Measurements from ENCODE around the gene MCF2L2. TPM values are rescaled to one million over a fixed set of nuclear protein-coding genes. Genes with fewer than 3 reads are reported as not detected.

MCF2L2 gene
- total and polyA plus RNA-seq, 9 of the 15 experiments (the other 6 are each of a cell fraction or from before 2014, with no cell fraction given) = 0.56 to 4.2 (median 3.0) TPM

DNA sequence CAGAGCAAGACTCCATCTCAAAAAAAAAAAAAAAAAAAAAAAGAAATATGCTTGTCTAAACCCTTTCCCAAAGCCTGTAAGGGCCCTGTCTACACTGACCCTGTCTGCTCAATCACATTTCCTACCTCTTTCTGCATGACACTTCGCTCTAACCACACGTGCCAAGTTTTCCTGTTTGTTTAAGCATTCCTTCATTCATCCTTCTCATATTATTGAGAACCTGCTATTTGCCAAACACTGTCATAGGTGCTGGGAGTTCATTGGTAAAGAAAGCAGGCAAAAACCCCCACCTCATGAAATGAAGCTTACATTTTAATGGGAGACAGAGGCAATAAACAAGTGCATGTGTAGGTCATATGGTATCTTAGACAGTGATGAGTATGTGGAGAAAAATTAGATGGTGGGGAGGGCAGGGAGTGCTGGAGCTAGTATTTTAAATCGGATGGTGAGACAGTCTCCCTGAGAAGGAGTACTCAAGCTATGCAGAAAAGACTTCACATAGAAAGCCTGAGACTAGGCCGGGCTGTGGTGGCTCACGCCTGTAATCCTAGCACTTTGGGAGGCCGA is 127.3 kb downstream of the MCF2L2 start (continued):
- TF ChIP-seq, protein P1, sequence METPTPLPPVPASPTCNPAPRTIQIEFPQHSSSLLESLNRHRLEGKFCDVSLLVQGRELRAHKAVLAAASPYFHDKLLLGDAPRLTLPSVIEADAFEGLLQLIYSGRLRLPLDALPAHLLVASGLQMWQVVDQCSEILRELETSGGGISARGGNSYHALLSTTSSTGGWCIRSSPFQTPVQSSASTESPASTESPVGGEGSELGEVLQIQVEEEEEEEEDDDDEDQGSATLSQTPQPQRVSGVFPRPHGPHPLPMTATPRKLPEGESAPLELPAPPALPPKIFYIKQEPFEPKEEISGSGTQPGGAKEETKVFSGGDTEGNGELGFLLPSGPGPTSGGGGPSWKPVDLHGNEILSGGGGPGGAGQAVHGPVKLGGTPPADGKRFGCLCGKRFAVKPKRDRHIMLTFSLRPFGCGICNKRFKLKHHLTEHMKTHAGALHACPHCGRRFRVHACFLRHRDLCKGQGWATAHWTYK (CRISPR knock-in tag; IDR thresholded peaks at IDR 0.05) = no peak
- TF ChIP-seq, protein P2, sequence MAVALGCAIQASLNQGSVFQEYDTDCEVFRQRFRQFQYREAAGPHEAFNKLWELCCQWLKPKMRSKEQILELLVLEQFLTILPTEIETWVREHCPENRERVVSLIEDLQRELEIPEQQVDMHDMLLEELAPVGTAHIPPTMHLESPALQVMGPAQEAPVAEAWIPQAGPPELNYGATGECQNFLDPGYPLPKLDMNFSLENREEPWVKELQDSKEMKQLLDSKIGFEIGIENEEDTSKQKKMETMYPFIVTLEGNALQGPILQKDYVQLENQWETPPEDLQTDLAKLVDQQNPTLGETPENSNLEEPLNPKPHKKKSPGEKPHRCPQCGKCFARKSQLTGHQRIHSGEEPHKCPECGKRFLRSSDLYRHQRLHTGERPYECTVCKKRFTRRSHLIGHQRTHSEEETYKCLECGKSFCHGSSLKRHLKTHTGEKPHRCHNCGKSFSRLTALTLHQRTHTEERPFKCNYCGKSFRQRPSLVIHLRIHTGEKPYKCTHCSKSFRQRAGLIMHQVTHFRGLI (CRISPR knock-in tag; IDR thresholded peaks at IDR 0.05) = no peak
- no peak for TF ChIP-seq NFE2 (IDR thresholded peaks at IDR 0.05; ENCODE audit: low read depth)
- TF ChIP-seq SIN3A (IDR thresholded peaks at IDR 0.05; ENCODE audit: borderline replicate concordance in 2 of 2, control insufficient read depth in 1 of 2, low read depth in 2 of 2, low read length in 2 of 2) = no peak
- no peak for TF ChIP-seq TOE1 (IDR thresholded peaks at IDR 0.05; ENCODE audit: borderline replicate concordance)
- TF ChIP-seq TOE1 (CRISPR knock-in tag; IDR thresholded peaks at IDR 0.05; ENCODE audit: borderline replicate concordance, low read depth) = no peak
- TF ChIP-seq ZNF140 (CRISPR knock-in tag; IDR thresholded peaks at IDR 0.05) = no peak

DNA sequence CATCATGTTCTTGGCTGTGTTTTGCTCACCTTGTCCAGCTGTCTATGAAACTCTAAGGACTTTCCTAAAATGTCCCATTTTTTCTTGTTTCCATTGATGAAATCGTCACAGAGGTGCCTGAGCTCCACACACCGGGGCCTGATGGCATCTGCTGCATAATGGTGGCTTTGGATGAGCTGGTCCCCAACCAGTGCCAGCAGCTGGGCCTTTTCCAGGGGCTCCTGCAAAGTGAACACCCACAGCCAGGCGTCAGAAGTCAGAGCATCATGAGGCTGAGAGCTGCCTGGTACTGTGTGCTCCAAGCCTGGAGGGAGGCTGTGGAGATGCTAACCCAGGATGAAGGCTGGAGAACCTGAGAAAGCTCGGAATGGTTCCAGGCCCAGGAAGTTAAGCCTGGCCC is 128.4 kb downstream of the MCF2L2 start:
- intact Hi-C loops (cut with micrococcal nuclease) = no loop called here
- CTCF ChIA-PET (ENCODE audit: low intra/inter-chr PET ratio) = no interaction called here
- POLR2A ChIA-PET = interaction anchor here (1.9 to 2.0 kb wide), 2 partner anchors 10 to 12 kb away, joined by 9 to 15 read pairs; no protein-coding TSS in a partner anchor
- TF ChIP-seq SMAD4 (CRISPR knock-in tag; conservative IDR thresholded peaks at IDR 0.05) (no peak), NCOA6 (IDR thresholded peaks at IDR 0.05) (no peak), ZNF41 (CRISPR knock-in tag; conservative IDR thresholded peaks at IDR 0.05) (no peak), CBX8 (IDR thresholded peaks at IDR 0.05; ENCODE audit: borderline replicate concordance, extremely low read depth, low read depth, low read length, poor library complexity, severe bottlenecking) (no peak), XRCC5 (IDR thresholded peaks at IDR 0.05; ENCODE audit: low read depth, low read length) (no peak), TAF1 (IDR thresholded peaks at IDR 0.05; ENCODE audit: control insufficient read depth, extremely low read depth, insufficient read depth, low read length, severe bottlenecking) (no peak), NCOA4 (IDR thresholded peaks at IDR 0.05; ENCODE audit: partially characterized antibody) (no peak)
- TF ChIP-seq, protein P3, sequence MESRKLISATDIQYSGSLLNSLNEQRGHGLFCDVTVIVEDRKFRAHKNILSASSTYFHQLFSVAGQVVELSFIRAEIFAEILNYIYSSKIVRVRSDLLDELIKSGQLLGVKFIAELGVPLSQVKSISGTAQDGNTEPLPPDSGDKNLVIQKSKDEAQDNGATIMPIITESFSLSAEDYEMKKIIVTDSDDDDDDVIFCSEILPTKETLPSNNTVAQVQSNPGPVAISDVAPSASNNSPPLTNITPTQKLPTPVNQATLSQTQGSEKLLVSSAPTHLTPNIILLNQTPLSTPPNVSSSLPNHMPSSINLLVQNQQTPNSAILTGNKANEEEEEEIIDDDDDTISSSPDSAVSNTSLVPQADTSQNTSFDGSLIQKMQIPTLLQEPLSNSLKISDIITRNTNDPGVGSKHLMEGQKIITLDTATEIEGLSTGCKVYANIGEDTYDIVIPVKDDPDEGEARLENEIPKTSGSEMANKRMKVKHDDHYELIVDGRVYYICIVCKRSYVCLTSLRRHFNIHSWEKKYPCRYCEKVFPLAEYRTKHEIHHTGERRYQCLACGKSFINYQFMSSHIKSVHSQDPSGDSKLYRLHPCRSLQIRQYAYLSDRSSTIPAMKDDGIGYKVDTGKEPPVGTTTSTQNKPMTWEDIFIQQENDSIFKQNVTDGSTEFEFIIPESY (CRISPR knock-in tag; IDR thresholded peaks at IDR 0.05) = no peak

More for the DNA sequence above, 128.4 kb downstream of the MCF2L2 start:
- Histone ChIP-seq H3K9me1 (ENCODE audit: control insufficient read depth, insufficient read depth, low read length) (no peaks in the 10 kb centered on the region), H3K9ac (ENCODE audit: insufficient read depth in 1 of 2, low read depth in 2 of 2, low read length in 2 of 2) (no peak overlapping the region), H3K4me1 (replicated peaks in 1 of 2; ENCODE audit: control insufficient read depth in 2 of 2, insufficient read depth in 2 of 2, low read length in 2 of 2) (peaks cover 6 to 8% of the 10 kb centered on the region in 2 experiments; a peak in 2 of 5 replicates), H3K4me2 (ENCODE audit: insufficient read depth, low read length) (no peak overlapping the region), H3K36me3 (ENCODE audit: control insufficient read depth, insufficient read depth, low read length) (peaks cover 16% of the 10 kb centered on the region; the same call in 2 of the 3 replicates), H2AFZ (ENCODE audit: low read depth, low read length) (no peak overlapping the region), H3K27me3 (ENCODE audit: control insufficient read depth in 2 of 2, insufficient read depth in 2 of 2, low read length in 2 of 2) (no peaks in the 10 kb centered on the region), H3K79me2 (ENCODE audit: control insufficient read depth, insufficient read depth, low read length) (no peaks in the 10 kb centered on the region), H3K4me3 (no peak overlapping the region), H4K20me1 (replicated peaks; ENCODE audit: control insufficient read depth, insufficient read depth, low read length) (no peaks in the 10 kb centered on the region), H3K27ac (ENCODE audit: extremely low read depth, low read depth, low read length) (no peak overlapping the region), H3K9me3 (replicated peaks; ENCODE audit: control insufficient read depth, insufficient read depth, low read depth, low read length) (no peaks in the 10 kb centered on the region)
- no TSS peak for BruUV-seq (replicated peaks)
- no peak for DNase-seq (ENCODE audit: extremely low read depth in 1 of 4, low spot score in 3 of 4)
- ATAC-seq = no peak
- 67% methylated on average over 4 of the region's 4 CpGs for whole genome bisulfite sequencing (ENCODE audit: insufficient coverage, low coverage, missing lambda C conversion rate)
- in situ Hi-C loops (cut with MboI) = no loop called here
- no peak for FAIRE-seq
